Bronchial epithelial cell (primary cell): ENCODE measurements around the gene PRIMA1. TPM values are rescaled to one million over a fixed set of nuclear protein-coding genes. Genes with fewer than 3 reads are reported as not detected.

Source experiments
- DNase-seq: peaks from one replicate; pipeline ENCODE4 v3.0.0-alpha.2; 2010; ENCODE audit warnings: low read depth
- FAIRE-seq: peaks from 2 replicates; lab custom pipeline; 2011; peaks lifted over from hg19 to GRCh38; lab: Jason Lieb, UNC
- H3K27me3 ChIP-seq: 2 replicates; pipeline ENCODE4 v1.5.1; 2011; ENCODE audit warnings: low read length; ENCODE audit not compliant: control insufficient read depth, insufficient read depth
- H3K36me3 ChIP-seq: 2 replicates; pipeline ENCODE4 v1.5.1; 2011; ENCODE audit warnings: low read length; ENCODE audit not compliant: control insufficient read depth, insufficient read depth
- H3K4me3 ChIP-seq: 2 replicates; pipeline ENCODE4 v1.5.1; 2011; ENCODE audit warnings: mild to moderate bottlenecking, low read depth, low read length, control low read depth
- CTCF ChIP-seq: IDR thresholded peaks from 2 replicates; pipeline ENCODE4 v1.5.1; 2011; ENCODE audit warnings: mild to moderate bottlenecking, moderate library complexity, low read length, control low read depth, inconsistent platforms; ENCODE audit not compliant: insufficient read depth, severe bottlenecking
- total RNA-seq: library from RNA; depleted of rRNA; stranded (reverse); fragments of >200 nt; gene quantifications from 2 replicates; pipeline ENCODE4 v1.2.1, GENCODE V29; 2014

Gene PRIMA1
- total RNA-seq, 1 donor from 2014 or later = not detected

- Histone ChIP-seq H3K36me3 (no peaks in the 10 kb centered on the region), H3K27me3 (no peaks in the 10 kb centered on the region), H3K4me3 (no peak overlapping the region)
- FAIRE-seq (peak; percentile 73), DNase-seq (no peak)
- no peak for TF ChIP-seq CTCF
Measured at GRCh38 chr14:93716002-93716745, 72.1 kb downstream of the PRIMA1 start.

GRCh38 chr14:93715279-93715927 lies 72.9 kb downstream of the PRIMA1 start:
- Histone ChIP-seq H3K36me3 (no peaks in the 10 kb centered on the region), H3K4me3 (no peak overlapping the region), H3K27me3 (no peaks in the 10 kb centered on the region)
- FAIRE-seq = no peak
- TF ChIP-seq CTCF = no peak
- DNase-seq = no peak

- H3K27me3 ChIP-seq = no peaks in the 10 kb centered on the region
- no peak for DNase-seq
- TF ChIP-seq CTCF = no peak
- H3K4me3 ChIP-seq = no peak overlapping the region
- H3K36me3 ChIP-seq = no peaks in the 10 kb centered on the region
- FAIRE-seq = no peak
Measured at GRCh38 chr14:93714605-93715004, 73.7 kb downstream of the PRIMA1 start.

- no peak for FAIRE-seq
- TF ChIP-seq CTCF = no peak
- no peaks in the 10 kb centered on the region for H3K27me3 ChIP-seq
Measured at GRCh38 chr14:93713726-93714405, 74.4 kb downstream of the PRIMA1 start.

GRCh38 chr14:93712838-93713724 lies 75.2 kb downstream of the PRIMA1 start:
- FAIRE-seq = no peak
- H3K36me3 ChIP-seq = no peaks in the 10 kb centered on the region
- H3K4me3 ChIP-seq = no peak overlapping the region
- TF ChIP-seq CTCF = no peak
- DNase-seq = peak; percentile 37
- H3K27me3 ChIP-seq = no peaks in the 10 kb centered on the region

More at GRCh38 chr14:93713726-93714405, 74.4 kb downstream of the PRIMA1 start:
- Histone ChIP-seq H3K36me3 (no peaks in the 10 kb centered on the region), H3K4me3 (no peak overlapping the region)
- no peak for DNase-seq
